Esophagus squamous epithelium (tissue), 4 donors: ENCODE results near the gene UGT1A10.

ENCODE experiments used
- POLR2A ChIP-seq, 4 donors: fragments of 450-650 bp; IDR thresholded peaks; one replicate each; pipeline ENCODE4 v1.6.1; 2017; ENCODE audit warnings: antibody characterized with exemption in 4 of 4, mild to moderate bottlenecking in 4 of 4, moderate library complexity in 3 of 4
- TF ChIP-seq, protein P1 (sequence below), 6 experiments: fragments of 450-650 bp in 4 of 6; fragments of 200-600 bp in 2 of 6; sonication (generic) in 2 of 6; IDR thresholded peaks; one replicate each; pipeline ENCODE4 v1.5.1; 2016 to 2019; ENCODE audit warnings: antibody characterized with exemption in 6 of 6, mild to moderate bottlenecking in 4 of 6, moderate library complexity in 4 of 6

DNA sequence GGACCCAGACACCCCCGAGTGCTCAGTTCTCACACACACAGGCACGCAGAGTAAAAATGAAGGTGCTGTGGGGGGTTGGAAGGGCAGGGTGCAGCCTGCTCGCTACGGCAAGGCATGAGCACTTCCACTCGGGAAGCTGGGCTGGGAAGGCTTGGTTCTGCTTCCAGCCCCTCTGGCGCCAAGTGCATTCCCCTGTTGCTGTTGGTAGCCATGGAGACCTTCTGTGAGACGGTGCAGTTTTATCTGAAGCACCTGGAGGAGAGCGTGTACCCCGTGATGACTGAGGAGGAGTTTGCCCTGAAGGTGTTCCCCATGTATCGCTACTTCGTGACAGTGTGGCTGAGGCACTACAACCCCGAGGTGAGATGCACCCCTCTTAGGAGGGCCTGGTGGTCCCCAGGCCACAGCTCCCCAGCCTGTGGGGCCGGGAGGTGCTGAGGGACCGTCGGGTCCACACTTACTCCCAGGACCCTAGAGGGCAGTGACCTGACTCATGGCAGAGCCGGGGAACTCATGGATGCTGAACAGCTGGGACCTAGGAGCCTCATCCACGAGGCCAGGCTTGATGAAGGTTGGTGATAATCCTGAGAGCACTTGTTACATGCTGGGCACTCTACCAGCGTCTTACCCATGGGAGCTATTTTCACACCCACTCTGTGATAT, 157.3 kb downstream of the UGT1A10 start:
- TF ChIP-seq, protein P1, sequence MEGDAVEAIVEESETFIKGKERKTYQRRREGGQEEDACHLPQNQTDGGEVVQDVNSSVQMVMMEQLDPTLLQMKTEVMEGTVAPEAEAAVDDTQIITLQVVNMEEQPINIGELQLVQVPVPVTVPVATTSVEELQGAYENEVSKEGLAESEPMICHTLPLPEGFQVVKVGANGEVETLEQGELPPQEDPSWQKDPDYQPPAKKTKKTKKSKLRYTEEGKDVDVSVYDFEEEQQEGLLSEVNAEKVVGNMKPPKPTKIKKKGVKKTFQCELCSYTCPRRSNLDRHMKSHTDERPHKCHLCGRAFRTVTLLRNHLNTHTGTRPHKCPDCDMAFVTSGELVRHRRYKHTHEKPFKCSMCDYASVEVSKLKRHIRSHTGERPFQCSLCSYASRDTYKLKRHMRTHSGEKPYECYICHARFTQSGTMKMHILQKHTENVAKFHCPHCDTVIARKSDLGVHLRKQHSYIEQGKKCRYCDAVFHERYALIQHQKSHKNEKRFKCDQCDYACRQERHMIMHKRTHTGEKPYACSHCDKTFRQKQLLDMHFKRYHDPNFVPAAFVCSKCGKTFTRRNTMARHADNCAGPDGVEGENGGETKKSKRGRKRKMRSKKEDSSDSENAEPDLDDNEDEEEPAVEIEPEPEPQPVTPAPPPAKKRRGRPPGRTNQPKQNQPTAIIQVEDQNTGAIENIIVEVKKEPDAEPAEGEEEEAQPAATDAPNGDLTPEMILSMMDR (IDR thresholded peaks at IDR 0.05): no peak
- TF ChIP-seq POLR2A (IDR thresholded peaks at IDR 0.05): no peak
